PC-3 (cell line): ENCODE data around the gene SCO2. TPM values are rescaled to one million over a fixed set of nuclear protein-coding genes. Genes with fewer than 3 reads are reported as not detected.

Experiments
- ATAC-seq: fragments of 200-7000 bp; cut with Tn5 transposase; 2 replicates; pipeline ENCODE4 v1.9.1; 2020; ENCODE audit warnings: mild to moderate bottlenecking, moderate library complexity
- BruUV-seq: library from RNA; stranded (reverse); fragments of 400-500 nt; replicated peaks from 2 replicates; lab custom pipeline; 2021; lab: Mats Ljungman, UMichigan
- CTCF ChIA-PET: fragments of 300-600 bp; sonication (Branson Sonifier 250); formaldehyde crosslinking; loops from one replicate; lab custom pipeline; 2022; ENCODE audit warnings: antibody characterized with exemption; lab: Charles Lee
- POLR2A ChIA-PET: fragments of 300-600 bp; sonication (Branson Sonifier 250); formaldehyde crosslinking; loops from one replicate; lab custom pipeline; 2022; ENCODE audit warnings: antibody characterized with exemption; ENCODE audit not compliant: unreplicated experiment; lab: Charles Lee
- DNase-seq: peaks from one replicate; pipeline ENCODE4 v3.0.0-alpha.2; 2015
- H2AFZ ChIP-seq: fragments of 300-600 bp; sonication (generic); 2 replicates; pipeline ENCODE4 v1.6.0; 2016; ENCODE audit warnings: antibody characterized with exemption, low read length
- H3F3A ChIP-seq: fragments of 300-600 bp; sonication (generic); one replicate; pipeline ENCODE4 v1.6.0; 2017; ENCODE audit warnings: antibody characterized with exemption, low read length, control low read depth, mild to moderate bottlenecking; ENCODE audit not compliant: unreplicated experiment
- H3K27ac ChIP-seq: fragments of 300-600 bp; sonication (generic); 2 replicates; pipeline ENCODE4 v1.5.1; 2016; ENCODE audit warnings: mild to moderate bottlenecking, low read length
- H3K27me3 ChIP-seq: fragments of 300-600 bp; sonication (generic); 2 replicates; pipeline ENCODE4 v1.6.1; 2016; ENCODE audit warnings: low read length, mixed read lengths
- H3K36me3 ChIP-seq: fragments of 300-600 bp; sonication (generic); 2 replicates; pipeline ENCODE4 v1.6.1; 2016; ENCODE audit warnings: low read depth, mixed run types, low read length, mixed read lengths
- H3K4me1 ChIP-seq: fragments of 300-600 bp; sonication (generic); 2 replicates; pipeline ENCODE4 v1.5.1; 2016; ENCODE audit warnings: low read length; ENCODE audit not compliant: insufficient read depth
- H3K4me2 ChIP-seq: fragments of 300-600 bp; sonication (generic); 2 replicates; pipeline ENCODE4 v1.6.0; 2016; ENCODE audit warnings: low read length
- H3K4me3 ChIP-seq: fragments of 300-600 bp; sonication (generic); 2 replicates; pipeline ENCODE4 v1.5.1; 2016; ENCODE audit warnings: mild to moderate bottlenecking, low read length, mixed read lengths
- H3K79me2 ChIP-seq: fragments of 300-600 bp; sonication (generic); 2 replicates; pipeline ENCODE4 v1.6.1; 2017; ENCODE audit warnings: low read length, mixed read lengths
- H3K9ac ChIP-seq: fragments of 300-600 bp; sonication (generic); 2 replicates; pipeline ENCODE4 v1.6.0; 2016; ENCODE audit warnings: mild to moderate bottlenecking, low read length
- H3K9me2 ChIP-seq: fragments of 300-600 bp; sonication (generic); replicated peaks from 2 replicates; pipeline ENCODE4 v1.6.1; 2016; ENCODE audit warnings: mixed run types, low read length, mixed read lengths
- H3K9me3 ChIP-seq: fragments of 300-600 bp; sonication (generic); 2 replicates; pipeline ENCODE4 v1.6.1; 2016; ENCODE audit warnings: low read length, mixed read lengths
- H4K20me1 ChIP-seq: fragments of 300-600 bp; sonication (generic); 2 replicates; pipeline ENCODE4 v1.6.1; 2016; ENCODE audit warnings: low read length, mixed read lengths
- EZH2 ChIP-seq: fragments of 300-600 bp; sonication (generic); IDR thresholded peaks from one replicate; pipeline ENCODE4 v1.6.1; 2017; ENCODE audit warnings: antibody characterized with exemption, mild to moderate bottlenecking, low read length; ENCODE audit not compliant: unreplicated experiment
- EZH2phosphoT487 ChIP-seq: fragments of 300-600 bp; sonication (generic); IDR thresholded peaks from 2 replicates; pipeline ENCODE4 v1.6.1; 2018; ENCODE audit warnings: mild to moderate bottlenecking, antibody characterized with exemption, low read length, borderline replicate concordance
- intact Hi-C: fragments of 100-400 bp; cut with micrococcal nuclease; formaldehyde crosslinking; loops from 2 replicates; pipeline ENCODE4 v1.9.0; 2023
- total RNA-seq: library from RNA; depleted of rRNA; stranded (reverse); fragments of >200 nt; gene quantifications from 2 replicates; pipeline ENCODE4 v1.2.3, GENCODE V29; 2014
- TF ChIP-seq, protein P1 (sequence below): fragments of 300-600 bp; sonication (generic); conservative IDR thresholded peaks from 2 replicates; pipeline ENCODE4 v1.5.1; 2017; ENCODE audit warnings: antibody characterized with exemption, low read depth, mild to moderate bottlenecking, low read length

Gene SCO2
- total RNA-seq, 1 experiment from 2014 or later = 5.8 TPM

DNA sequence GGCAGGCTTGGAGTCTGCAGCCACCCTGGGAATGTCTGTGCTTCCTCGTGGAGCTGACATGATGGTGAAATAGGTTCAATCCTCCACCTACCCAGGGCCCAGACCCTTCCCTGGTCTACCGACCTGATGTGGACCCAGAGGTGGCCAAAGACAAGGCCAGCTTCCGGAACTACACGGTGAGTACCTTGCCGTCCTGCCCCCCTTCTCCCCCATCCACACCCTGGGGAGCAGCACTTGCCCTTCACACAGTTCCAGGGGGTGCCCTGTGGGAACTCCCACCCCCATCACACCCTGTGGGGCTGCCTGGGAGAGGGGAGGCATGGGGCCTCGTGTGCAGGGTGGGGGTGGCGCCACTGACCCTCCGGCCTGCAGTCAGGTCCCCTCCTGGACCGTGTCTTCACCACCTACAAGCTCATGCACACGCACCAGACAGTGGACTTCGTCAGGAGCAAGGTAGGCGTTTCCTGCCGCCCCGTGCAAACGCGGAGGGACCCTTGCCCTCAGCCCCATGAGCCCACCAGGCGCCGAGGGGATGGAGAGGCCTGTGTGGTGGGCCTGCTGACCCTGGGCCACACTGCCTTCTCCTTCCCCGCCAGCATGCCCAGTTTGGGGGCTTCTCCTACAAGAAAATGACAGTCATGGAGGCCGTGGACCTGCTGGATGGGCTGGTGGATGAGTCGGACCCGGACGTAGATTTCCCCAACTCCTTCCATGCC, 38.0 kb downstream of the SCO2 start:
- ChIA-PET CTCF (no interaction called here), POLR2A (no interaction called here)
- Histone ChIP-seq H3K9me2 (no peaks in the 10 kb centered on the region), H3K27ac (no peak overlapping the region), H2AFZ (no peak overlapping the region), H3K4me3 (no peak overlapping the region), H3K9ac (no peak overlapping the region), H3K79me2 (no peaks in the 10 kb centered on the region), H3K27me3 (no peaks in the 10 kb centered on the region), H3K4me1 (no peaks in the 10 kb centered on the region), H3K36me3 (no peaks in the 10 kb centered on the region), H3K9me3 (no peaks in the 10 kb centered on the region), H4K20me1 (no peaks in the 10 kb centered on the region), H3F3A (no peaks in the 10 kb centered on the region), H3K4me2 (no peak overlapping the region)
- TF ChIP-seq, protein P1, sequence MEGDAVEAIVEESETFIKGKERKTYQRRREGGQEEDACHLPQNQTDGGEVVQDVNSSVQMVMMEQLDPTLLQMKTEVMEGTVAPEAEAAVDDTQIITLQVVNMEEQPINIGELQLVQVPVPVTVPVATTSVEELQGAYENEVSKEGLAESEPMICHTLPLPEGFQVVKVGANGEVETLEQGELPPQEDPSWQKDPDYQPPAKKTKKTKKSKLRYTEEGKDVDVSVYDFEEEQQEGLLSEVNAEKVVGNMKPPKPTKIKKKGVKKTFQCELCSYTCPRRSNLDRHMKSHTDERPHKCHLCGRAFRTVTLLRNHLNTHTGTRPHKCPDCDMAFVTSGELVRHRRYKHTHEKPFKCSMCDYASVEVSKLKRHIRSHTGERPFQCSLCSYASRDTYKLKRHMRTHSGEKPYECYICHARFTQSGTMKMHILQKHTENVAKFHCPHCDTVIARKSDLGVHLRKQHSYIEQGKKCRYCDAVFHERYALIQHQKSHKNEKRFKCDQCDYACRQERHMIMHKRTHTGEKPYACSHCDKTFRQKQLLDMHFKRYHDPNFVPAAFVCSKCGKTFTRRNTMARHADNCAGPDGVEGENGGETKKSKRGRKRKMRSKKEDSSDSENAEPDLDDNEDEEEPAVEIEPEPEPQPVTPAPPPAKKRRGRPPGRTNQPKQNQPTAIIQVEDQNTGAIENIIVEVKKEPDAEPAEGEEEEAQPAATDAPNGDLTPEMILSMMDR = no peak
- TF ChIP-seq EZH2phosphoT487 (no peak), EZH2 (no peak)
- no TSS peak for BruUV-seq
- intact Hi-C loops = no loop called here
- DNase-seq (no peak), ATAC-seq (no peak; the same call in 1 of the 2 replicates)

DNA sequence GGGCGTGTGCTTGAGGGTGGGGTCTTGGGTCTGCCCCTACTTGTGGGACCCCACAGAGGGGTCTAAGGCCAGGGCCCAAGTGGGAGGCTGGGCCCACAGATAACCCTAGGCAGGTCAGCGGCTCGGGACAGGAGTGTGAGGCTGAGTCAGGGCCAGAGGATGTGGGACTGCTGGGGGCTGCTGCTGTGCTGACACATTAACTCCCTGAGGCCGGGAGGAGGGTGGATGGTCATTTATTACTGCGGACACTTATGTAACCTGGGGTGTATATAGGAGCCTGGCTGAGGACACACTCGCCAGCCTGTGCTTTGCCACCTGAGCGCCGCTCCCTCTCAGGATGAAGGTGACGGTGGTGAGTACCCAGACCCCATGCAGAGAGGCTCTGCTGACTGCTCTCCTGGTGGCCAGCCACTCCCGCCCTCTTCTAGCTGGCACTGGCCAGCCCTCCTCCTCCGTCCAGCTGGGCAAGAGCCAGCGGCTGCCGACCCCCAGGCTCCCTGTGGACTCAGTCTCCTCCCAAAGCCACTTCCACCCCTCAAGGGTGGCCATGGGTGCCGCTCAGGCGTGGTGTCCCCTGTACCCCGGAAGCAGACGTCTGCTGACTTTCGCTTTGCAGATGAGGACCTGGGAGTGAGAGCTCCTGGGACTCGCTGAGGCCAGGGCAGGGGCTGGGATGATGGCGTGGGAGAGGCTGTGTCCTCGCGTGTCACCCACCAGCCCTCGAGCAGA, 38.7 kb downstream of the SCO2 start, which contains the start of gene MIOX:
Gene MIOX, plus strand, starts transcription at position 299 of the 729 bp plus-strand sequence. Its CDS starts 39 bp downstream, at position 338.
- H3K27me3 ChIP-seq = no peaks in the 10 kb centered on the region
- no peak within 1 kb of the TSS for H3K4me3 ChIP-seq
- intact Hi-C loops = no loop called here
- TF ChIP-seq, protein P1 = no peak
- TF ChIP-seq EZH2 (no peak), EZH2phosphoT487 (no peak)
- no peaks in the 10 kb centered on the region for H4K20me1 ChIP-seq
- no peaks in the 10 kb centered on the region for H3K36me3 ChIP-seq
- no peak within 1 kb of the TSS for H3K27ac ChIP-seq
- CTCF ChIA-PET = no interaction called here
- H3K9me3 ChIP-seq = no peaks in the 10 kb centered on the region
- no peaks in the 10 kb centered on the region for H3F3A ChIP-seq
- H3K4me2 ChIP-seq = no peak within 1 kb of the TSS
- BruUV-seq = no TSS peak
- no peak for DNase-seq
- no peaks in the 10 kb centered on the region for H3K79me2 ChIP-seq
- H2AFZ ChIP-seq = no peak within 1 kb of the TSS
- no peaks in the 10 kb centered on the region for H3K4me1 ChIP-seq
- ATAC-seq = peak; percentile 42
- no peak within 1 kb of the TSS for H3K9ac ChIP-seq
- POLR2A ChIA-PET = no interaction called here
- H3K9me2 ChIP-seq = no peaks in the 10 kb centered on the region
